Heart left ventricle (tissue), 13 donors: ENCODE measurements around the gene CBY3.
"Not testable (repeated sequence)": the region's sequence is repeated elsewhere in the genome, so short reads cannot be mapped to it uniquely, and the experiment has no call there.

Source experiments
- POLR2A ChIP-seq, 2 donors: fragments of 450-650 bp; IDR thresholded peaks; one replicate each; pipeline ENCODE4 v1.6.1; 2017; ENCODE audit warnings: antibody characterized with exemption in 2 of 2, mild to moderate bottlenecking in 2 of 2, moderate library complexity in 2 of 2
- TF ChIP-seq, protein P1 (sequence below), 12 donors: fragments of 200-600 bp; sonication (generic) in 4 of 12; IDR thresholded peaks; one replicate each; pipeline versions ENCODE4 v1.5.0 to v1.8.0; 2018 to 2022; ENCODE audit warnings: antibody characterized with exemption in 12 of 12, mild to moderate bottlenecking in 5 of 12
- donor health status: ischemic (EF 13 %, LVEDD 7.1; RV severe dilation, severe dysfunction).
- donor health status: DM: no; HTN: yes; CAD: no.
- donor health status: DM: no; HTN: no; CAD: no.
- donor health status: ischemic (EF 25% LVEDD 6.9; RV normal size, moderate dysfunction).
- donor health status: ischemic (EF 25% LVEDD 5.7; RV mildly dilated, moderate dysfunction).
- donor health status: ischemic (EF 35%, LVEDD 5.7; RV mildly dilated, moderate dysfunction).
- donor health status: nonischemic (EF 11% LVEDD 7.7; RV severe dilation, severe dysfunction).
- donor health status: DM: yes; HTN: yes; CAD: no.
- donor health status: PGD.
- donor health status: ischemic (EF 29% LVEDD 5.4; RV normal size, mild dysfunction).
- donor health status: nonischemic (EF 23%, LVEDD 6.1; RV moderate dilation, normal function).

DNA sequence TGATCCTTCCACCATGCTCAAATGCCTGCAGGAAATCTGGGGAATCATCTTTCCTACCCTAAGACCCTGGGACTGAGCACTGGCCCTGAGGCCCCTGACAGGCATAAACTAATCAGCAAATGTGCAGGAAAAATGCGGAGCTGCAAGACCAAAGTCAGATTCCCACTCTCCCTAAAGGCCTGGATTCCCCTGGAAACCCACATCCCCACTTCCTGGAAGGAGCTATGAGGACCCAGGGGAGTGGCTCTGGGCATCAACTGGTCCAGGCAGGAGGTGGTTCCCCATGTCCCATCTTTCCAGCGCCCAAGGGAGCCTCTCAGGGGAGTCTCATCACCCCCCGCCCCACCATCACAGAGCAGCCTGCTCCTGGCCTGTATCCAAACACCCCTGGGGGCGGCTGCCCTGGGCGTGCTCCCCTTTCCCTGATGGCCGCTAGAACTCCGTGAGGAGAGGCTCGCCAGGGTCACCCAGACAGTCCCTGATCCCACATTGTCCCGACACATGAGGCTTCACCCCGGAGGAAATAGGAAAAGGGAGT is 31.6 kb downstream of the CBY3 start:
- TF ChIP-seq, protein P1, sequence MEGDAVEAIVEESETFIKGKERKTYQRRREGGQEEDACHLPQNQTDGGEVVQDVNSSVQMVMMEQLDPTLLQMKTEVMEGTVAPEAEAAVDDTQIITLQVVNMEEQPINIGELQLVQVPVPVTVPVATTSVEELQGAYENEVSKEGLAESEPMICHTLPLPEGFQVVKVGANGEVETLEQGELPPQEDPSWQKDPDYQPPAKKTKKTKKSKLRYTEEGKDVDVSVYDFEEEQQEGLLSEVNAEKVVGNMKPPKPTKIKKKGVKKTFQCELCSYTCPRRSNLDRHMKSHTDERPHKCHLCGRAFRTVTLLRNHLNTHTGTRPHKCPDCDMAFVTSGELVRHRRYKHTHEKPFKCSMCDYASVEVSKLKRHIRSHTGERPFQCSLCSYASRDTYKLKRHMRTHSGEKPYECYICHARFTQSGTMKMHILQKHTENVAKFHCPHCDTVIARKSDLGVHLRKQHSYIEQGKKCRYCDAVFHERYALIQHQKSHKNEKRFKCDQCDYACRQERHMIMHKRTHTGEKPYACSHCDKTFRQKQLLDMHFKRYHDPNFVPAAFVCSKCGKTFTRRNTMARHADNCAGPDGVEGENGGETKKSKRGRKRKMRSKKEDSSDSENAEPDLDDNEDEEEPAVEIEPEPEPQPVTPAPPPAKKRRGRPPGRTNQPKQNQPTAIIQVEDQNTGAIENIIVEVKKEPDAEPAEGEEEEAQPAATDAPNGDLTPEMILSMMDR (IDR thresholded peaks at IDR 0.05): not testable (repeated sequence)
- TF ChIP-seq POLR2A (IDR thresholded peaks at IDR 0.05): not testable (repeated sequence)
